HG03280 (cell line): ENCODE data around the gene NACA.
"Not testable (repeated sequence)": the region's sequence is repeated elsewhere in the genome, so short reads cannot be mapped to it uniquely, and the experiment has no call there.

Experiments used
- ATAC-seq: cut with Tn5 transposase; IDR thresholded peaks from one replicate; pipeline ENCODE4 v1.9.1; 2021; ENCODE audit warnings: mild to moderate bottlenecking, moderate library complexity; ENCODE audit not compliant: unreplicated experiment

Gene NACA

DNA sequence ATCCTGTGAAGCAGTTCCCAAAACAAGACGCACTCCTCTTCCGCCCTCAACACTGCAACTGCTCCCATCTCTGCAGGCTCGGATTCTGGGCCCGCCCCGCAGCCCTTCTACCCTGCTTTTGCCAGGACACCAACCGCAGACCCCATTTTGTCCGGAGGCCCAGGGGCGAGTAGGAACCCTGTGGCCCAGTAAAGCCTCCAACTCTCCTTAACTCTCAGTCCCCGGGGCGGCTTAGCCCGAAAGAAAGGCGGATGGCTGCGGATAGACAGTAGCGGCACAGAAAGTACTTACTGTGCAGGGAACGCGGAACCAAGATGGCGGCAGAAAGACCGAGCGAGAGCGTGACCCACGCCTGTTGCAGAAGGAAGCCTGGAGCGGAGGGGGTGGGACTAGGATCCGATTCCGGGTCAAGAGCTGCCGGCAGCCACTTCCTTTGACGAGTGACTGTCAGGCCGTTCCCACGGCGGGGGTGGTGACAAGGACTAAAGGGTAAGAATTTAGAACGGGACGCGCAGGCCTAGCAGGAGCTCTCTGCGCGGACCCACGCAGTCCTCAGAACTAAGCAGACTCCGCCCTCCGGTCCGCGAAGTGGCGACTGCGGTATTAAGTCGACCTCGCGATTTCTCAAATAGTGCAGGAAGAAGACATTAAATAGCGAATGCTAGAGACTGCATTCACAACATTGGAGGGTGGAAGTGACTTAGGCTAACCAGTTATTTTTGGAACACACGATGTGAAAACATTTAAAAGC lies at the start of gene NACA:
Gene NACA (minus strand): TSS at position 328 of the 751 bp plus-strand sequence. CDS start 778 bp downstream, outside the sequence.
- ATAC-seq: peak; percentile 96

DNA sequence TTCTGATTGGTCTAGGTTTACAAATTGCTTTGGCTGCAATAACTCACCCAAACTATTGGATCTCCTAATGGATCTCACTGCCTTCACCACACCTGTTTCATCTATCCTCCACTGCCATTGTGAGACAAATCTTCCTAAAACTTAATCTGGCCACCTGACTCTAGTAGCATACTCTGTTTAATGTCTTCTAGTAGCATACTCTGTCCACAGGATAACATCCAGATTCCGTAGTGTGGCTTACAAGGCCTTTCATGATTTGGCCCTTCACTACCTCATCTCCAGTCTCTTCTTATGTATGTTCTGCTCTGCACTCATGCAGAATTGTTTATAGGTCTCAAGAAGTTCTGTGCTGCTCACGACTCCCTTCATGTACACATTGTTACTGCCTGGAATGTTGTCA lies 48.0 kb upstream of the NACA start:
- no peak for ATAC-seq

DNA sequence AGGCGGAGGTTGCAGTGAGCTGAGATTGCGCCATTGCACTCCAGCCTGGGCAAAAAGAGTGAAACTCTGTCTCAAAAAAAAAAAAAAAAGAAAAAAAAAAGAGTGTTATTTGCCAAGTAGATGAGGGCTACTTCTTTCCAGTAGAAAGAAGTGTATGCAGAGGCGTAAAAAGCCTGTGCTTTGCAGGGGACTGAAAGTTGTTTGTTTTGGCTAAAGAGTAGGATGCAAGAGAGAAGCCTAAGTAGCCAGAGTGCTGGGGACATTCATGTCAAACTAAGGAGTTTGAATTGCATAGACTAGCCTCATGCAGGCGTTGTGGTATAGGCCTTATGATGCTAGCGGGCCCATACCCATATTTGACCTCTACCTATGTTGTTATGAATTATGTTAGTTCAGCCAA lies 47.5 kb upstream of the NACA start:
- no peak for ATAC-seq

DNA sequence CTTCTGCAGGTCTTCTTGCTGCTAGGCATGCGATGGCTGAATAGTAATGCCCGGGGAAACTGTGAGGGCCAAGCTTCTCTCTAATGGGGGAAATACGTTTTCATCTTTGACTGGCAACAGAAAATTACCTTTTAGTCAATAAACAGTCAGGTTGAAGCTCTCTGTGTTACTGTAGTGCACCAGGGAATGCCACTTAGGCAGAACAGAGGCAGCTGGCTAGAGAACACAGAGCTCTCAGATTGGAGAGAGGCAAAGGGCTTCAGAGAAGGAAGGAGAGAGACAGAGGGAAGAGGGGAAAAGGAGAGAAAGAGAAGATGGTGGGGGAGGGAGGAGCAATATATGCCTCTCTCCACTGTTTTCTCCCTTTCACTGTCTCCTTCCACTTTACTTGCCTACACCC lies 44.8 kb upstream of the NACA start:
- no peak for ATAC-seq

DNA sequence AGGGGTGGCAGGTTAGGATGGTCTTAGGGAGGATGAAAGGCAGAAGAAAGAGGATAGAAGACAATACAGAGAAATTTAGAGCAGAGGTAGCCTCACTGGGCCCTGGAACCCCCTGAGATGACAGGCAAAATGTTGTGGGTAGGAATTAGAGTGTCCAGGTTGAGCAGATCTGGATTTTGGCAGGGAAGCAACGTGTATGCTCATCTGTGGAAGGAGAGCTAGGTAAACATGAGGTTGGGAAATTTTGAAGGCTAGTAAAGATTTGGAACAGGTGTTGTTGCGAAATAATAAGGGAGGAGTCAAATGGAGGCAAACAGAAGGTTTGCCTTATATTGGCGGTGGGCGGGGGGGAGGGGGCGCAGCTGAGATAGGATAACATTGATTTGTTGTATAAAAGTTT lies 43.3 kb upstream of the NACA start:
- no peak for ATAC-seq

DNA sequence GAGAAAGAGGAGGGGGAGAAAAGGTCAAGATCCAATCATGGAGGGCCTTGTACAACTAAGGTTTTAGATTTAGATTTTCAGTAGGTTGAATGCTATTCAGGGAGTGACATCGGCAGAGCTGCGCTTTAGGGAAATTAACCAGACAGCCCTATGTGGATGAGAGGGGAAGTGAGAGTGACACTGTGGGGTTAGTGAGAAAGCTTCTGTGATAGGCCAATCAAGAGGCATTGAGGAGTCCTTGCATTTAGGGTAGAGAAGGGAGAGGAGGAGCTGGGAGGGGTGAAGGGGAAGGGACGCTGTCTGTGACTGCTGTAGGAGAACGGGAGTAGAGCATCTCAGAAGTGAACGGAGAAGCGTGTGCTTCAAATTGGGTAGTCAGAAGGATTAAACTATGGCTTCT lies 41.4 kb upstream of the NACA start:
- ATAC-seq: peak; percentile 93

DNA sequence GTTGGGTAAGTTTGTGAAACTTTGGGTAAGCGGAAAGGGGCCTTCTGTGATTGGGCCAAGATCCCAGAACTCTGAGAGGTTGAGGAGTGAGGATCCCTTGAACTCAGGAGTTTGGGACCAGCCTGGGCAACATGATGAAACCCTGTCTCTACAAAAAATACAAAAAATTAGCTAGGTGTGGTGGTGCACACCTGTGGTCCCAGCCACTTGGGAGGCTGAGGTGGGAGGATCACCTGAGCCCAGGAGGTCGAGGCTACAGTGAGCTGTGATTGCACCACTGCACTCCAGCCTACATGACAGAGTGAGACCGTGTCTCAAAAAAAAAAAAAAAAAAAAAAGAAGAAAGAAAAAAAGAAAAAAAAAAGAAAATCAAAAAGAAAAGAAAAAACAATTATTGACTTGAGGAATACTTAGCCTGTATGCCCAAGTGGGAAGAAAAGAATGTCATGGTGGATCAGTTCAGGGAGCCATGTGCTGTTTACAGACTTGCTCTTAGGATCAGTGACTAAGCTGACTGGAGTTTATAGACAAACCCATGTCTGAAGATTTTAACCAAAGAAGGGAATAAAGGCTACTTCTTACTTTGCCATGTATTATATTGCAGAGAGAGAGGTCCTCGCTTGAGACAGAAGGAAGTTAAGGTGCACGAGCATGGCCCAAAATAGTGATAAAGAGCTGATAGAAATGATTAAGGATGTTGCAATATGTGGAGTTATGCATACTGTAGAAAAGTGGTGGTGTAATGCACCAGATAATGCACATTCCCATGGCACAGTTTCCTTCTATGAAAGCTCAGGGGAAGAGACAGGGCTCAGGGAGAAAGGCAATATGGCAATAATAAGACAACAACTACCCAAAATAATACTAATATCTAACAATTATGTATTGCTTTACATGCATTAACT lies 38.9 kb upstream of the NACA start:
- no peak for ATAC-seq

DNA sequence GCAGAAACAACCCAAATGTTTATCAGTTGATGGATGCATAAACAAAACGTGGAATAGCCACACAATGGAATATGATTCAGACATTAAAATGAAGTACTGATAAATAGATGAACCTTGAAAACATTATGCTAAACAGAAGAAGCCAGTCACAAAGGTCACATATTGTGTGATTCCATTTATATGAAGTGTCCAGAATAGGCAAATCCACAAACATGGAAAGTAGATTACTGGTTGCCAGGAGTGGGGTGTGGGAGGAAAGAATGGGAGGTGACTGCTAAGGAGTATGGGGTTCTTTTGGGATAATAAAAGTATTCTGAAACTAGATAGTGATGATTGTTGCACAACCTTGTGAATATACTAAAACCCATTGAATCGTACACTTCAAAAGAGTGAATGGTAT lies 36.7 kb upstream of the NACA start:
- no peak for ATAC-seq

DNA sequence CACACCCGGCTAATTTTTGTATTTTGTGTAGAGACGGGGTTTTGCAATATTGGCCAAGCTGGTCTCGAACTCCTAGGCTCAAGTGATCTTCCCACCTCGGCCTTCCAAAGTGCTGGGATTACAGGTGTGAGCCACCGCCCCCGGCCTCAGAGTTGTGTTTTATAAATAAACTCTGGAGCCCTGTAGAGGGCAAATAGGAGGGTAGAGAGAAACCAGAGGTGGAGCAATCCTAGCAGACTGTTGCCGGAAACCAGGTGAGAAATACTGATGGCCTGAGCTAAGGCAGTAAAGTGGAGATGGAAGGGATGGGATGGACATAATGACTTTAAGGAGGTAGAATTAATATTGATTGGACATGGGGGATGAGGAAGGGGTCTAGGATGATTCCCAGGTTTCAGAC lies 35.4 kb upstream of the NACA start:
- no peak for ATAC-seq

DNA sequence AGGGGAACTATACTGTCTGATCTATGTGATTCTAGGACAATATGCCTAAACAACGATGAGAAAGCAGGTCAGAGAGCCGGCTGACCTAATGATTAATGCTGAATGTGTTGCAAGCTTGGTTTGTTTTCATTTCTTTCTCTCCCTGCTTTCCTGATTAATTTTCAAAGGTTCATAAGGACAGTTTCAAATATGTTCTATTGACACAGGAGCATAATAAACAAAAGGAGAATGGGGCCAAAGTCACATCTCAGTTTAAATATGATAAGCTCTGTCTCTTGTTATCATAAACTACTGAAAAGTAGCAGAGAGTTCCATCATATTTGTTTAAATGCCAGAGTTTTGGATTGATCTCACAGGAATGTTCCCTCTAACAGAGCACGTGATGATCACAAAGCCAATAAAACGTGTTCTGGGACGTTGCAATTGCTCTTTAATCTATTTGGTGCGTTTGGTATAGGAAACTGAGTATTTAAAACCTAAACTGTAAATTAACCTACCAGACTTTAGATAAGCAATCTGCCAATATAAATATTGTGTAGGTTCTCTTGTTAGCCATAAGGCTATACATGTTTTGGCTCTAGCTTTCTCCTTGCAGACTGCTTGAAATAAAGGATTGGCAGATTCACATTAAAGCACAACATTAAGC lies 34.3 kb upstream of the NACA start:
- ATAC-seq: no peak

DNA sequence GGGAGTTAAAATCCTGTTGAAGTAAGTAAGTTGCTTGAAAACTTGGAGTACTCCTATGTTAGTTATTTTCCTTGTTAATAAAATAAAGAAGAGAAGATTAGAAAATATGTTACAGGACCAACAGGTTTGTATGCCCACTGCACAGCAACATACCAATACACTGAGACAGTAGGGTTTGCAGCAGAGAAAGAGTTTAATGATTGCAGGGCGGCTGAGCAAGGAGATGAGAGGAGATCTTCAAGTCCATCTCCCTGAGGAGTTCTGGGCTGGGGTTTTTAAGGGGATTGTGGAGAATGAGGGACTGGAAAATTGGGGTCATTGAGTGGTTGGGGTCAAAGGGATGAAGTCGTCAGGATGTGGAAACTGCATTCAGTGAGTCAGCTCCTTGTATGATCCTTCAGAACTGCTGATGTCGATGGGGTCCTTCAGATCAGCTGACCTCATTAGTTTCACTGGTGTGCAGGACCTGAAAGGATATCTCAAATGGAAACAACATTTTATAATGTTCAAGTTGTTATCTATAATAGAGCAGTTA lies 33.7 kb upstream of the NACA start:
- no peak for ATAC-seq

DNA sequence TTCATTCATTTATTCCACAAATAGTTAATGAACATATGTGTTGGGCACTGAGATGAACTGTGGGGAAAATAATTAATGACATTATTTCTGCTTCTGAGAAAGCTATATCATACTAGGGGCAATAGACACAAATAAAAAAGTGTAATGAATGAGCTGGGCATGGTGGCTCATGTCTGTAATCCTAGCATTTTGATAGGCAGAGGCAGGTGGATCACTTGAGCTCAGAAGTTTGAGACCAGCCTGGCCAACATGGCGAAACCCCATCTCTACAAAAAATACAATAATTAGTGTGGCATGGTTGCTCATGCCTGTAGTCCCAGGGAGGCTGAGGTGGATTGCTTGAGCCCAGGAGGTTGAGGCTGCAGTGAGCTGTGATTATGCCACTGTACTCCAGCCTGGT lies 32.9 kb upstream of the NACA start:
- not testable (repeated sequence) for ATAC-seq

DNA sequence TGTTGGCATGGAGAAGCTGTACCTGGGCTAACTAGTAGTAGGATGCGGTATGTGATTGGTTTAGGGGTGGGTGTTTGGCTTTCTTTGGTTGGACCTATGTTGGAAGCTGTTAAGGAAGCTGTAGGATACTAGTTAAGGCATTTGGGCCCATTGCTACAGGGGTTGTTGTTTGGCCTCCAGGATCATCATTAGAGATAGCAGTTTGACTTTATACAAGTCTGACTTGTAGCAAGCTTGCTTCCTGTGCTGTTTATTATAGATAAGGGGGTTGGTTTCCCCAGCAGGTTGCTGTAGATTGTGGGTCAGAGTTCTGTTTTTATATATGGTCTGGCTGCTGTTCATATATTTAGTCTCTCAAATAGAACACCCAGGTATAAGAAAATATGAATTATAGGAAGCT lies 28.5 kb upstream of the NACA start:
- ATAC-seq: no peak

DNA sequence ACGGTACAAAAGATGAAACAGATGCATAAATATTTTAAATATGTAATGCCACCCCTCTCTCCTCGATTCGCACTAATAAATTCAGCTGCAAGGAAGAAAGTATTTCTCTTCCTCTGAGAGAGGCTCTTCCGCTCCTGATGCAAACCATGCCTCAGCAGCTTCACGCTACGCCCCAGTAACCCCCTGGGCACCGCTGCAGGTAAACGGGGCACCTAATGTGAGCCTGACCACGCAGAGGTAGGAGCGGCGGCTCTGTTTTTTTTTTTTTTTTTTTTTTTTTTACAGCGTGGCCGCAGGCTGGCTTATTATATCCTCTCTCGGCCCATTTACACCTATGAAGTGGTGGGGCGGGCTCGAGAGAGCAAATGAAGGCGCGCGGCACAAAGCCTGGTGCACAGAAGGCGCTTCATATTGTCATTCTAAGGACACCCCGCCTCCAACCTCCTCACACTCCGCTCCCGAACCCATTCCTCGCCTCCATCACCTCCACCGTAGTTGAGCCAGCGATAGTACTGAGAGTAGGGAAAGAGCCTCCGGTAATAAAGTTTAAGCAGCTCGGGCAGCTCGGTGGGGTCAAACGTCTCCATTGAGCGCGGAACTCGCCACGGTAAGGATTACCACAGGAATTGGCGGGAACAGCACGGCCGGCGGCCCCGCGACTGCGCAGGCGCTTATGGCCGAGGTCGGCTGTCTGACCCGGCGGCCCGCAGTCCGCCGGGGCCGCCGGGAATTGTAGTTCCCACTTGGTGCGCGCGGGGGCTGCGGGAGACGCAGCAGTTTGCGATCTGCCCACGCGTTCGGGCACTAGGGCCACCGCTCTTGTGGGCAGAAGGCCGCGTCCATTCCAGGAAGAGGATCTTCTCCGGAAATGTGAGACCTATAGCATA lies 26.9 kb upstream of the NACA start, which contains the start of gene PRIM1:
Gene PRIM1 (minus strand): TSS at position 612 of the 887 bp plus-strand sequence. CDS start 25 bp downstream, at position 587.
- ATAC-seq: peak; percentile 89

DNA sequence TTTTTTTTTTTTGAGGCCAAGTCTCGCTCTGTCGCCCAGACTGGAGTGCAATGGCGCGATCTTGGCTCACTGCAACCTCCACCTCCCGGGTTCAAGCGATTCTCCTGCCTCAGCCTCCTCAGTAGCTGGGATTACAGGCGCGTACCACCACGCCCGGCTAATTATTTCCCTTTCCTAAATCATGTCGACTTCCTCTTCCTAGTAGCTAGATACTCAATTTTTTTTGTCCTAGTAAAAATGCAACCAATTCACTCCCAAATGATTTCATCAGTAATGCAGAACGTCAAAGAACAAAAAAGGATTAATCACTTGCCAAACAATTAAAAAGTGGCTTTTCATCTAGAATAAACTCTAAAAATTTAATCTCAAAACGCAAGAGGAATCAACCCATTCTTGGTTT lies 25.5 kb upstream of the NACA start:
- not testable (repeated sequence) for ATAC-seq

DNA sequence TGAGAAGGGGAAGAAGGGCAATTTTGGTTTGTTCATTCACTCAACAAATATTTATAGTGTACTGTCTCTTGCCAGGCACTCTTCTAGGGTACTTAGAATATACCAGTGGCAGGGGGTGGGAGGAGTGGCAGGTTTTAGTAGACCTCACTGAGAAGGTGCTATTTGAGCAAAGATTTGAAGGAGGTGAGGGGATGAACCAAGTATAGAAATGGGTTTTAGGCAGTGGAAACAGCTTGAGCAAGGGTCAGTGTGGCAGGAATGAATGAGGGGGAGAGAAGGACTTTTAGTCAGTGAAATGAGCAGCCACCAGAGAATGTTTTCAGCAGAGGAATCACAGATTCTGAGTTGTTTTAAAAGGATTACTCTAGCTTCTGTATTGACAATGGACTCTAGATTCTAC lies 24.8 kb upstream of the NACA start:
- no peak for ATAC-seq

DNA sequence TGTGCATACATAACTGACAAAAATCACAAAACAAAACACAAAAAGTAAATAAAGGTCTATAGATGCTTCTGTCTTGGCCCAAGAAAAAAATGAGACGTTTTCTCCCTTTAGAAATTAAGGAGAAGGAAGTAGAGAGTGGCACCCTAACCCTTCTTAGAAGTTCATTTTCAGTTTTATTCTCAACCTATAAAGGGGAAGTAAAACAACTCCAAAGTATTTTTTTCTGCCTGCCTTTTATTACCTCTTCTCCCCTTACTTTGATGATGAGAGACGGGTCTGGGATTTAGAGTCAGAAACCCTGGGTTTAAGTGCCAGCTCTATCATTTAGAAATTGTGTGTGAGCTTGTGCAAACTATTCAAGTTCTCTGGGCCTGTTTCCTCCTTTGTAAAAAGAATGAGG lies 24.3 kb upstream of the NACA start:
- ATAC-seq: no peak

DNA sequence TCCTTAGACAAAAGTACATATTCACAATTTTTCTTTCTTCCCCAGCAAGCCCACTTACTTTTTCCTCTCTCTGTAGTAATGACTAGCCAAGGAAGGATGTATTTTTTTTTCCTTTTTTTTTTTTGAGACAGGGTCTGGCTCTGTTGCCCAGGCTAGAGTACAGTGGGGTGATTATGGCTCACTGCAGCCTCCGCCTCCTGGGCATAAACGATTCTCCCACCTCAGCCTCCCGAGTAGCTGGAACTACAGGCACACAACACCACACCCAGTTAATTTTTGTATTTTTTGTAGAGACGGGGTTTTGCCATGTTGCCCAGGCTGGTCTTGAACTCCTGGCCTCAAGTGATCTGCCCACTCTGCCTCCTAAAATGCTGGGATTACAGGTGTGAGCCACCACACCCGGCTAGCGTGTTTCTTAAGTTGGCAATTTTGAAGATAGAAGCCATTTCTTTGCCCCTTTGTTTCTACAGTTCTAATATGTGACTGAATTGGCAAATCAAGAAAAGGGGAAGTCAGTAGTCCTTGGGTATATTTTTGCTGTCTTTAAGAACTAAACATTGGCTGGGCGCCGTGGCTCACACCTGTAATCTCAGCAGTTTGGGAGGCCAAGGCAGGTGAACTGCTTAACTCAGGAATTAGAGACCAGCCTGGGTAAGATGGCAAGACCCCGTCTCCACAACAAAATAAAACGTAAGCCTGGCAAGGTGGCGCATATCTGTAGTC lies 3.2 kb upstream of the NACA start:
- no peak for ATAC-seq

DNA sequence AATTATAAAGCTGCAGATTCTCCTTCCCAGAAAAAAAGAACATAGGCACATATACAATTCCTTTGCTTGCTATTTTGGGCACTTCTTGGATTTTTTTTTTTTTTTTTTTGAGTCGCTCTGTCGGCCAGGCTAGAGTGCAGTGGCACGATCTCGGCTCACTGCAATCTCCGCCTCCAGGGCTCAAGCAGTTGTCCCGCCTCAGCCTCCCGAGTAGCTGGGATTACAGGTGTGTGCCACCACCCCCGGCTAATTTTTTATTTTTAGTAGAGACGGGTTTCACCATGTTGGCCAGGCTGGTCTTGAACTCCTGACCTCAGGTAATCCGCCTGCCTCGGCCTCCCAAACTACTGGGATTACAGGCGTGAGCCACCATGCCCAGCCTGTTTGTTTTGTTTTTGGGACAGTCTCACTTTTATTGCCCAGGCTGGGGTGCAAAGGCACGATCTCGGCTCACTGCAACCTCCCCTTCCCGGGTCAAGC lies 1.1 kb upstream of the NACA start:
- not testable (repeated sequence) for ATAC-seq
